Measurements from ENCODE around the gene UROD.

The UROD gene

GRCh38 chr1:45015683-45016082, 3.6 kb downstream of the UROD start:
- DNase-seq (ENCODE audit: low spot score): no peak
- no peak for TF ChIP-seq CTCF (IDR thresholded peaks at IDR 0.05; ENCODE audit: extremely low read depth, missing control alignments)

GRCh38 chr1:45016090-45016697, 4.1 kb downstream of the UROD start:
- no peak for TF ChIP-seq CTCF (IDR thresholded peaks at IDR 0.05; ENCODE audit: extremely low read depth, missing control alignments)
- no peak for DNase-seq (ENCODE audit: low spot score)

GRCh38 chr1:45016767-45017166, 4.7 kb downstream of the UROD start:
- no peak for DNase-seq (ENCODE audit: low spot score)
- TF ChIP-seq CTCF (IDR thresholded peaks at IDR 0.05; ENCODE audit: extremely low read depth, missing control alignments): no peak

GRCh38 chr1:45018599-45019230, 6.7 kb downstream of the UROD start:
- DNase-seq (ENCODE audit: low spot score): peak; percentile 55
- peak; percentile 76 for TF ChIP-seq CTCF (IDR thresholded peaks at IDR 0.05; ENCODE audit: extremely low read depth, missing control alignments)

GRCh38 chr1:45023663-45024062, 11.6 kb downstream of the UROD start:
- TF ChIP-seq CTCF (IDR thresholded peaks at IDR 0.05; ENCODE audit: extremely low read depth, missing control alignments): no peak
- no peak for DNase-seq (ENCODE audit: low spot score)

GRCh38 chr1:45026446-45026845, 14.4 kb downstream of the UROD start:
- no peak for DNase-seq (ENCODE audit: low spot score)
- TF ChIP-seq CTCF (IDR thresholded peaks at IDR 0.05; ENCODE audit: extremely low read depth, missing control alignments): no peak

GRCh38 chr1:45032837-45033236, 20.8 kb downstream of the UROD start:
- TF ChIP-seq CTCF (IDR thresholded peaks at IDR 0.05; ENCODE audit: extremely low read depth, missing control alignments): no peak

More at GRCh38 chr1:45032837-45033236, 20.8 kb downstream of the UROD start:
- no peak for DNase-seq (ENCODE audit: low spot score)
